Transverse colon (tissue), 3 donors: ENCODE measurements around the gene C22orf23.

Source experiments
- CTCF ChIP-seq, 5 experiments: fragments of 200-600 bp in 3 of 5; fragments of 450-650 bp in 2 of 5; sonication (generic) in 3 of 5; IDR thresholded peaks; 1 replicate in 2 of 5; 2 replicates in 3 of 5; pipeline ENCODE4 v1.5.1; 2016 to 2017; ENCODE audit warnings: antibody characterized with exemption in 5 of 5, inconsistent platforms in 3 of 5, mild to moderate bottlenecking in 2 of 5, moderate library complexity in 1 of 5
- EP300 ChIP-seq: sonication (generic); formaldehyde crosslinking; IDR thresholded peaks from one replicate; pipeline ENCODE4 v1.6.1; 2017; ENCODE audit warnings: antibody characterized with exemption, low read depth

GRCh38 chr22:37896939-37897338 lies 56.5 kb downstream of the C22orf23 start:
- no peak for TF ChIP-seq CTCF (IDR thresholded peaks at IDR 0.05)
- TF ChIP-seq EP300, result no peak
